Retina (tissue), 1 donor: ENCODE results near the gene APOM.

Experiments
- DNase-seq: peaks from one replicate; pipeline ENCODE4 v3.0.0-alpha.2; 2016

APOM gene

DNA sequence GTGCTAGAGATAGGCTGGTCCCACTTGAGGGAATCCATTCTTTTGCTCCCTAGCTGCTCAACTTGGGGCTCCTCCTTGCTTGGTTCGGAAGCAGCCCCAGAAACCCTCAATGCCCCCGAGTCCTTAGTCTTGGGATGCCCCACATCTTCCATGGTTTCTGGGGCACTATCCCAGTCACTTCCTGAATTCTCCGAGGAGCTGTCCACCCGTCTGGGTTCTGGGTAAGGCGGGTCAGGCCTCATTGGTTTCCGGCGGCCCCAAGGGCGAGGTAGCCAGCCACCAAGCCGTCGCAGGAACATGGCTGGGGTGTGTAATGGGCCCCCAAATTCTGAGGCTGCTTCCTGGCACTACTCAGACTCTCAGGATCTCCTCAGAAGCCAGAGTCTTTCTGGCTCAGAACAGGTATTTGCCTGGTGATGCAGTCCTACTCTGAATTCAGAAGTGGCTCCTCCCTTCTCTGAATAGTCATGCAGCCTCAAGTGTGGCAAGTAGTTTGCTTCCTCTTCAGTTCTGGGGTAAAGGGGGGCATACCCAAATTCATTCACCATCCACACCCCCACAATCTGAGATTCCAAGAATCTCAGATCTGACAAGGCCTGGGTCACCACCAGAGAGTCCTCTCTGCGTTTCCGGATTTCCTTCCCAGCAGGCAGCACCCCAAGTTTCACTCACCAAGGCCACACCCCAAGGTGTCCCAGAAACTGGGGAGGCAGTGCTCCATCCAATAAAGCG, 4.1 kb downstream of the APOM start:
- DNase-seq = no peak

DNA sequence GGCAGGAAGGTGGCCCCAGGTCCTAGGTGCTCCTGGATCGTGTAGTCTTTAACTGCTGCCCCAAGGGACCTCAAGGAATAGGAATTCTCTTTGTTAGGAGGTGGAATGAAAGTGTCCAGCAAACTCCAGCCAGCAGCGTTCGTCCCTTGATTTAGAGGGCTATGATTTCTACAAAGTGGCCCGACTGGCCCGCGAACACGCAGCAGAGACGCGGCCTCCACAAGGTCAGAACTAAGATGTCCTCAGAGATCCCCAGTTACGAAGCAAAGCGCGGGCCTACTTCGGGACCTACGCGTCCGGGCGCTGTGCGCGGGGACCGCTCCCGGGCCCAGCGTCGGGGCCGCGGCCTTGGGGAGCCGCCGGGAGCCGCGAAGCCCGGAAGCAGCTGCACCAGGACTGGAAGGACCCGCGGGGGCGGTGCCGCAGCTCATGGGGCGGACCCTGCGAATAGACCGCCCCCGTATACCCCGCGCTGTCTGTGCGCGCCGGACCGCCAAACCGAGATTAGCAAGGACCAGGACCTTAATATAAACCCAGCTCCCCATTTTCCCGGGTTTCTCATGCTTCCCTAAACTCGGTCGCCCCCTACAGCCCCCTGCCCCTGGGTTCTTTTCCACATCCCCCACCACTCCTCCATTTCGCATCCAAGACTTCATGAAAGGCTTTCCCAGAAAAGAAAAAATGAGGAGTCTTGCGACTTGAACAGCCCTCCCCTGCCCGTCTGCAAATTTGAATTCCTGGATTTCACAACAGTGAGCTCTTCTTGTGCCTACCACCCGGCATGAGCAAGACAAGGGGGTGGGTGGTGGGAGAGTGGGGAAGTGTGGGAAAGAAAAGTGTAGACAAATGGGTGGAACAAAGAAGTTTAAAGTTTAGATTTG, 4.9 kb downstream of the APOM start, which contains the start of gene C6orf47:
C6orf47 (minus strand) TSS at position 398 of the 881 bp plus-strand sequence. CDS start 831 bp downstream, outside the sequence.
- DNase-seq = peak; percentile 87

DNA sequence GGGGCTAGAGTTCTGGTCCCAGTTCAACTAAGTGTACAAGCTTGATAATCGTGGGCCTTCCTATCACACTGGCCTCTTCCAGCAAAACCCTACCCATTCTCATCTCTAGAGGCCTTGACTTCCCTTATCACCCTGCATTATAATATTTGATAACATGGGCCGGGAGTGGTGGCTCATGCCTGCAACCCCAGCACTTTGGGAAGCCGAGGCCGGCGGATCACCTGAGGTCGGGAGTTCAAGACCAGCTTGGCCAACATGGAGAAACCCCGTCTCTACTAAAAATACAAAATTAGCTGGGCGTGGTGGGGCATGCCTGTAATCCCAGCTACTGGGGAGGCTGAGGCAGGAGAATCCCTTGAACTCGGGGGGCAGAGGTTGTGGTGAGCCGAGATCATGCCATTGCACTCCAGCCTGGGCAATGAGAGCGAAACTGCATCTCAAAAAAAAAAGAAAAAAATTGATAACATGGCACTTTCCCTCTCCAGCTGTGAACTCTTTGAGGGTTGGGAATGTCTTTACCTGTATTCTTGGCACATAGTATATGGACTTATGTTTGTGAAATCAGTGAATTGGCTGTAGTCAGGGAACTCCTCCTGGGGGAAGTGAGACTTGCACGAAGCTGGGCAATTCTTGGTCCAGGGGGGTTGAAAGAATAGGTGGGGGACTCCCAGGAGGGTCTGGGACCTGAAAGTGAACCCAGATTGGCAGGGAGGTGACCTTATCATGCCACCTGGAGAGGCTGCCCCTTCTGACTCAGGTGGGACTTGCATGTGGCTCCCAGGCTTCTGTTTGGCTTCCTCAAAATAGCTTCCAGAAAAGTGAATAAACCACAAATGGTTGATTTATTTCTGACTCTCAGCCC, 5.8 kb downstream of the APOM start:
- DNase-seq = no peak

DNA sequence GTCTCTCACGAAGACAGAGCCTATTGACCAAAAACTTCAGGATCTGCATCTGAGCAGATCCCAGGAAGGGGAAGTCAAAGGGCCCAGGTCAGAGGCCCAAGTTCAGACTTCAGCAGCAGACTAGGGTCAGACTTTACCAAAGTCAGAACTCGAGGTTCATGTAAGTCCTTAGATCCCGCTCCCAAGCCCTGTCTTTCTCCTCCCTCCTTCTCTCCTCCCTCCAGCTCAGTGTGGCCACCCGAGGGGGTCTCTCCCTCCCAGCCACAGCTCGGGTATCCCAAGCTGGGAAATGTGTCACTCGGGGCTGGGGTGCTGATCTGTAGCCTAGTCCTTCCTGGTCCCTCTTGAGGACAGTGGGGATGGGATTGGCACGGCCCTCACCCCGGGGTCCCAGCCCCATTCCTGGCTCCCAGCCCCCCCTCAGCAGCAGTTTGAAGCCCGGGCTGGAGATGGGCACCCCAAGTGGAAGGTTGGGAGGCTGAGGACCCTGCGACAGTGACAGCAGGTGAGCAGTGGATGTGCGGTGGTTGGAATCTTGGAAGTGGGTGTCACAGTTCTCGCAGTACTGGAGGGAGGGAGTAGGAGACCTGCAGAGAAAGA, 6.5 kb downstream of the APOM start:
- DNase-seq = no peak

DNA sequence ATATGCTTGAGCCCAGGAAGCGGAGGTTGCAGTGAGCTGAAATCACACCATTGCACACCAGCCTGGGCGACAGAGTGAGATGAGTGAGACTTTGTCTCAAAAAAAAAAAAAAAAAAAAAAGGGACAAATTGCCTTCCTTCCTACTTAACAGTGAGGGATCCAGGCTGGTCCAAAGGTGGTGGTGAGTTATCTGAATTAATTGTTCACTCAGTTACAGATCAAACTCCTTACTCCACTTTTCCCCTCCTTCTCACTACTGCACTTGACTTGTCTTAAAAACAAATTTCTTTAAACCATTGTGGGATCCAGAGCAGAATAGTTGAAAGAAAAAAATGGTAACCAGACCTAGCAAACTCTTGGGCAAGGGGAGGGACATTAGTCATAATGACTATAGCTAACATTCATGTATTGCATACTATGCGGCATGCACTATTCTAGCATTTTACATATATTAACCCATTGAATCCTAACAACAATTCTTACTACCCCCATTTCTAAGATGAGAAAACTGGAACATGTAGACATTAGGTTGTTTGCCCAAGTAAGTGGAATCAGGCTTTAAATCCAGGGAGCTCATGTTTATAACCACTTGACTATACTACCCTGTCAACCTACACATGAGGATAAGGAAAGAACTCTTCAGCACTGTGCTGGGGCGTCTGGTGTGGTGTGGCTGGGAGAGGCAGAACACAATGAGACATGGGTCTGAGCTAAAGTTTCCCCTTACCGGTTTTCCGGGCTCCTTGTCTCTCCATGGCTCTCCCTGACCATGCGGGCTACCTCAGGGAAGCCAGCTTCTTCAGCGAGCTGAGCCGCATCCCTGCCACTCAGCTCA, 7.6 kb downstream of the APOM start:
- DNase-seq = no peak

DNA sequence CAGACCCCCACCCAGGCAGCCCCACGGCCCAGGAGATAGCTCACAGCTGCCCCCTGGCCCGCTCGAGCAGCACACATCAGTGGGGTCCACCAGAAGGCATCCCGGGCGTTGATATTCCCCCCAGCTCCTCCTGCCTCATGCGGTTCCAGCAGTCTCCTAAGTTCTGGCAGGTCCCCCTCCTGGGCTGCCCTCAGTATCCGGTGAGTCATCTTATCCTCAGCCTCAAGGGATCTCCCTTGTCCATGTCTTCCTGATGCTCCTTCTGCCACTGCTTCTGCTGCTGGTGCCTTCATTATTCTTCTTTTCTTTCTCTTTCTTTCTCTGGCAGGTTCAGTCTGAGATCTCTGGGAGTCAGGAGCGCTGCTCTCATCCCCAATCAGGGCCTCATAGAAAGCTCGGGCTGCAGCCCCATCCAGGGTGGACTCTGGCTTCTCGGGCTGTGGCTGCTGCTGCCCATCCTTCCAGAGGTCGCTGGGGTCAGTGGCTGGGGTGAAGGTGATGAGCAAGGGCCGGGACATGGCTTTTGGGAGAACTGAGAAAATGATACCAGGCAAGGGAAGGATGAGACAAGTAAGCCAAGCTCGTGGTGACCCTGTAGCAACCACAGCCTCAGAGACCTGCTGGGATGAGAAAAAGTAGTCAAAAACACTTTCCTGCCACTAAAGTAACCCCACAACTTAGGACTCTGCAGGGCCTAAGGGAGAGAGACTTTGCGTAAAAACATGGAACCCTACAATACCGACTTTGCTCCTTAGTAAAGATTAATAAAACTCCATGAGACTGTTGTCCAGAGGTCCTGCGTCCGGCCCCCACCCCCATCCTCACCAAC, 8.5 kb downstream of the APOM start:
- peak; percentile 22 for DNase-seq

DNA sequence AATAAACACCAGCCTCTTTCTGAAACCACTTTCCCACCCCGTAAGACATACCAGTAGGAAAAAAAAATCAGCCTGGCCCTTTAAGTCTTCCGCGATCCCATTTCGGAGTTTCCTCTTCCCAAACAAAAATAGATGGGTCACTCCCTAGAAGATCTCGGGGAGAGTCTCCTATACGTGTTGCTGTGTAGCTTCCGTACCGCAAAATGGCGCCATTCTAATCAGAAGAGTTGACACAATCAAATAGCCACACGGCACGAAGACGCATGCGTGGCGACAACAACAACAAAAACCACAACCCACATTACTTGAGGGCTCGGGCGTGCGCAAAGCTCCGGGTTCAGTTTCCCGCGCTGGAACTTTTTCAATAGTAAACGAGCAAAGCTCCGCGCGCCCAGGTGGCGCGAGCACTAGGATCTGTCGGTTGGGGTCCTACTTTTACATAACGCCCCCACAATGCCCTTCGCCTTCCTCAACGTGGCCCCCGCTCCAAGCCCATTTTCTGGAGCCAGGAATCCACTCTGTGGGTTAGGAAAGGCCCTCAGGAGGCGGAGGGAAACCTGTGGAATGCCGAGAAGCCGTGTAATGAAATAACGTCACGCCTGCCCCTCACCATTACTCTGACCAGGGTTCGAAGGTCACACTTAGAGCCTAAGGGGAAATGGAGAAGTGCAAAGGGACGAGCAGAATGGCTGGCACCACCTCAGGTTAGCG, 9.3 kb downstream of the APOM start, which contains the start of gene GPANK1:
GPANK1 (minus strand) TSS at position 208 of the 711 bp plus-strand sequence. CDS start 519 bp downstream, outside the sequence.
- peak; percentile 92 for DNase-seq

DNA sequence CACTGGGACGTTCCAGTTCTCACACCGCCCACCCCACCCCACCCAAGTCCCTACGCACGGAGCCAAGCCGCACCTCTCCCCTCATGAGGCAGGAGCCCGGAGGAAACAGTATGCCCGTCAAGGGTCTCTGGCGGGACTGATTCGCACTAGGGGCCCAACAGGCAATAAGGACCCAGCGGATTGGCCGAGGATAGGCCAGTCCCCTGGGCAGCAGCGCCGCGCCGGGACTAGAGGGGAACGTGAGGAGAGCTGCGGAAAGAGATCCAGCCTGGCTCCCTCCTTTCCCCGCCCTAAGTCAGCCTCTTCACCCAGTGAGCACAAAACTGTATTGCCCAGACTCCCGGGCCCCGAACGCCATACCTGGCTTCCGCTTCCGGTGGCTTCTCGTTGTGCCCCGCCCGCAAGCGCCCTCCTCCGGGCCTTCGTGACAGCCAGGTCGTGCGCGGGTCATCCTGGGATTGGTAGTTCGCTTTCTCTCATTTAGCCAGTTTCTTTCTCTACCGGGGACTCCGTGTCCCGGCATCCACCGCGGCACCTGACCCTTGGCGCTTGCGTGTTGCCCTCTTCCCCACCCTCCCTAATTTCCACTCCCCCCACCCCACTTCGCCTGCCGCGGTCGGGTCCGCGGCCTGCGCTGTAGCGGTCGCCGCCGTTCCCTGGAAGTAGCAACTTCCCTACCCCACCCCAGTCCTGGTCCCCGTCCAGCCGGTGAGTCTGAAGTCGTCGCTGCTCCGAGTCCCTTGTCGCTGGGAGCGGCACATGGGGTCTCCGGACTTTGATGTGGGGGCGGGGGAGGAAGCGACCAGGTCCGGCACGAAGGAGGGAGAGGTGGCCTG, 10.0 kb downstream of the APOM start, which contains the start of gene CSNK2B:
CSNK2B (plus strand) TSS at position 580 of the 836 bp plus-strand sequence. CDS start 752 bp downstream, outside the sequence.
- DNase-seq = peak; percentile 97

DNA sequence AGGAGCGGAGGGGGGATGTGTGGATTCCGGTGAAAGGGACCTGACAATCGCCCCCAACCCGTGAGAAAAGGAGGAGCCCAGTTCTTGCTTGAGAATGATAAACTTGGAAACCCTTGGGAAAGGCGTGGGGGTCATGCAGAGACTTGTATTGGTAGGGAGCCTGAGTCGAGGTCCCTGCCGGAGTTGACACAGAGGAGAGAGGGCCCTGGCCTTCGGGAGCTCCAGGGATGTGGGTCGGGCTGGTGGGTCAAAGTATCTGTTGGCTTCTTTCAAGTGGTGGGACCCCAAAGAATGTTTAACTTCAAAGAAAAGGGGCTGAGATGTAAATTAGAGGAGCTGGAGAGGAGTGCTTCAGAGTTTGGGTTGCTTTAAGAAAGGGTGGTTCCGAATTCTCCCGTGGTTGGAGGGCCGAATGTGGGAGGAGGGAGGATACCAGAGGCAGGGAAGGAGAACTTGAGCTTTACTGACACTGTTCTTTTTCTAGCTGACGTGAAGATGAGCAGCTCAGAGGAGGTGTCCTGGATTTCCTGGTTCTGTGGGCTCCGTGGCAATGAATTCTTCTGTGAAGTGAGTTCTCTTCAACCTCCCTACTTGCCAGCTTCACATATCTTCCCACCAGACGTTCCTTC, 10.8 kb downstream of the APOM start:
- no peak for DNase-seq

DNA sequence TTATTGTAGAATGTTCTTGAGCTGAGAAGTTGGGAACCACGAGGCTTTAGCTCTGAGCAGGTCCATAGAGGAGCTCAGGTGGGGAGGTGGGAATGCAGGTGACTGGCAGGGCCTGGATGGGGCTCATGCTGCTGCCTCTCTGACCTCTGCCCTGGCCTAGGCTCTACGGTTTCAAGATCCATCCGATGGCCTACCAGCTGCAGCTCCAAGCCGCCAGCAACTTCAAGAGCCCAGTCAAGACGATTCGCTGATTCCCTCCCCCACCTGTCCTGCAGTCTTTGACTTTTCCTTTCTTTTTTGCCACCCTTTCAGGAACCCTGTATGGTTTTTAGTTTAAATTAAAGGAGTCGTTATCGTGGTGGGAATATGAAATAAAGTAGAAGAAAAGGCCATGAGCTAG, 14.0 kb downstream of the APOM start, which contains the start of gene LY6G5B:
LY6G5B (plus strand) TSS at position 301 of the 400 bp plus-strand sequence. CDS start 975 bp downstream, outside the sequence.
- no peak for DNase-seq

DNA sequence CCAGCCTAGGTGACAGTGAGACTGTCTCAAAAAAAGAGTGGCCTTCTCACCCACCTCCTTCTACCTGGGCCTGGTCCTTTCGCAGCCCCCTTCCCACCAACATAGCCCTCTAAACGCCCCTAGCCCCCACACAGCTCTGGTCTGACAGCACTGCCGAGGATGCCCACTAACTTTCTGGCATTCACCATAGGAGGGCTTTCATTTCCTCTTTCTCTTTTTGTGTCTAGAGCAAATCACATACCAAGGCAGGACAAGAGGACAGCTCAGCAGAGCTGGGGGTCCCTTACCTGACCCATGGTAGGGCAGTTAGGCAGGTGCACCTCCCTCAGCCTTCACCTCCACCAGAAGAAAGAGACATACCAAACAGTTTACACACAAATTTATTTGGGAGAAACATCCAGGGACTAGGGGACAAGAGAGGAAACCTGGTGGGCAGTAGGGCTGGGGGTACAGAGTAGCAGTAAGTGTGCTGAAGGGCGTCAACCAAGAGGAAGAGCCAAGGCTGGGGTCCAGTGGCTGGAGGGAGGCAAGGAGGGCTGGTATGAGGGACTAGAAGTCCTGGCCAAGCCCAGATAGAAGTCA, 20.7 kb downstream of the APOM start:
- DNase-seq = no peak

DNA sequence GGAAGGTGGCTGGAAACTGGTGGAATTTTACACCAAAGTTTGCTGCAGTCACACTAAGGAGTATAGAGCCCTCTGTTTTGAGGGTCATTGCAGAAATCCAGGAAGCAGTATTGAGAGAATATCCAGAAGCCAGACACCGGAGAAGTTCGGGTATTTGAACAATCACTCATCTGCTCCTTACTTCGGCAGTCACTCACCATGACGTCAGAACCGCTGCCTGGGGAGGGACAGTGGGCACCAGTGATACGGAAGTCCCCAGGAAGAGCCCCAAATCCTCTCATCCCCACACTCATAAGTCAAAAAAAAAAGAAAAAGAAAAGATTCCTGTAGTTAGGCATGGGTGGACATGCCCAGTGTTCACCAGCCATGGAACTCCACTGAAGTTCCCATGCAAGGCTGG, 21.2 kb downstream of the APOM start:
- no peak for DNase-seq

DNA sequence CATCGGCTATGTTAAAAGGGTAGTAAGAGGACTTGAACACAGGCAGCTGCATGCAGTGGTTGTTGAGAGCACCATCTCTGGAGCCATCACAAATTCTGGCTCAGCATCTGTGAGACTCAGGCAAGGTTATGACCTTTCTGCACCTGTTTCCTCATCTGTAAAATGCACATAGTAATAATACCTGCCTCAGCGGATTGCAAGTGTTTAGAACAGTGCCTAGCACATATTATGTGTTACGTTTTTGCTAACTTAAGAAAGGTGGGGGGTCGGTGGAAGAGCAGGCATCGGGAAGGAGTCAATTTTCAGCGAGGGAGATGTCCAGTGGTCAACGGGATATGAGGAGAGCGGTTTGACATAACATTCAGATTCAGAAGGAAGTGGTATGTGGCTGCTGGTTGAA, 22.3 kb downstream of the APOM start:
- DNase-seq = no peak

DNA sequence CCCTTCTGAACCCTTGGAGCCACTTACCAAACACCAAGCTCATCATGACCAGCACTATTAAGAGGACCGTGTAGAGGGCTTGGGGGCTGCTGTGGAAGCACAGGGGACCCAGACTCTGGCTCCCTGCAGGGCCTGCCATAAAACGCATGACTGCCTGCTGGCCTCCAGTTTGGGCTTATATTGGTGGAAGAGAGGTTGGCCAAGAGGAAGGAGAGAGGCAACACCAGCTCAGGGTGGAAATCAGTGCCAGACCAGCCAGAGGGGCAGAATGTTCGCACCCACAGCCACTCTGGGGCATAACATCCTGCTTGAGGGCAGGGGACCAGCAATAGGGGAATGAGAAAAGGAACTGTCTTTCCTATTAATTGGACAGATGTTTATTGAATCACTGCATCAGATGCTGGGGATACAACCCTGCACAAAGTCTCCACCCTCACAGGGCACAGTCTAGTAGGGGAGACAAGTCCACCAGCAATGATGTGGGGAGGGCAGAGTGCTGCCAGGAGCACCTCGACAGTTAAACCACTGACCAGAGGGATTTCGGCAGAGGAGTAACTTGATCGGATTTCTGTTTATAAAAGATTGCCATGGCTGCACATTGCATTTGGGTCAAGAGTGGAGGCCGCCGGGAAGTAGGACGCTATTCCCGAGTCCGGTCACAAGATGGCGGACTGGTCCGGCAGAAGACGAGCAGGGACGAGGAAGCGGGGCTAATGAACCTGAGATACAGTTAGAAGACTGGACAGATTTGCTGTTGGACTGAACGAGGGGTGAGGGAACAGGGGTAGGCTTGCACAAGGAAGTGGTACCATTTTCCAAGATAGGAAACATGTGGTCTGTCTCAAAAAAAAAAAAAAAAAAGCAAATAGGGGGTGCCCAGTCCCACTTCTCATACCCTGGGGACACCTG, 24.8 kb downstream of the APOM start, which contains the start of gene LY6G5C:
LY6G5C (minus strand) TSS at position 842 of the 909 bp plus-strand sequence; CDS start at position 148, 694 bp downstream.
- DNase-seq = peak; percentile 92

DNA sequence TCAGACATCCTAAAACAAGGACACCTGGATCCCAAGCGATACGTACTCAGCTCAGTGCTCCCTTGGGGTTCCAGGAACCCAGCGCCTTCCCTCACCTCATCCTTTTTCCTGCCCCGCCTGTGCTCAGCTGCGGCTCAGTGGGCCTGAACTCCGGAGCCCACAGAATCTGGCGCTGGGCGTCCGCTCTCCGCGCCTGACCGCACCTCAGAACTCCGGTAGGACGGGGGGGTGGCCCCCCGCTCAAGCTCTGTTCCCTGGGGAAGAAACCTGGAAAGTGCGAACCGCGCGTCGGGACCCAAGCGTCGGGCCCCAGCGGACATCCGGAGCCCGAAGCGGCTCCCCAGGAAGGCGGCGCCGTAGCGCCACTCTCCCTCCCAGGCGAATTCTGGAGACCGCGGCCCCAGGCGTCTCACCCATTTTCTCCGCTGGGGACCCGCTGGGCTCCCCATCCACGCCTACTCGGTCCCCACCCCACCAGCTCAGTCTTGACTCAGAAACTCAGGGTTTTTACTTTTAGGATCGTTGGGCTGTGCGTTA, 25.5 kb downstream of the APOM start:
- peak; percentile 75 for DNase-seq

DNA sequence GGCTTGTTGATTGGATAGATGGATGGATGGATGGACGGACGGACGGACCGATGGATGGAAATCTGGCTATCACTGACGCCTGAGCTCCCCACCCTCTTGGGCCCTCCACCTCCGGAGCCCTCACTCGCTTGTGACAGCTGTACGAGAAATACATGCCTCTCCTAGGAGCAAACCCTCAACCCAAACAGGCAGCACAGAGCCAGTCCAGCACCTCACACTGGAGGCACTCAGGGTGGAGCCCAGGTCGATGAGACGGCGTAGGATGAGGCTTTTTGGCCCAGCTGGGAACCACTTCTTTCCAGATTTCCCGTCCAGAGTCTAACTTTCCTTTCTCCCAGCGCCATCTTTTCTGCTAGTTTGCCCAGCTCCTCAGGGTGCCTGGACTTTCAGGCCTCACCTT, 27.9 kb downstream of the APOM start:
- DNase-seq = no peak
